Liver (tissue), 9 donors: ENCODE data around the gene RCAN2. TPM values are rescaled to one million over a fixed set of nuclear protein-coding genes. Genes with fewer than 3 reads are reported as not detected.

Experiments
- DNase-seq: peaks from one replicate; pipeline ENCODE4 v3.0.0-alpha.2; 2017; ENCODE audit warnings: low spot score
- H3K27ac ChIP-seq, 2 donors: one replicate each; pipeline ENCODE4 v1.7.0; 2013; ENCODE audit warnings: inconsistent platforms in 2 of 2, low read length in 2 of 2, control low read depth in 1 of 2, low read depth in 1 of 2, mild to moderate bottlenecking in 1 of 2
- H3K27me3 ChIP-seq, 4 donors: one replicate each; pipeline versions ENCODE4 v1.6.1 to v1.7.0; 2013; ENCODE audit warnings: low read length in 3 of 4, inconsistent platforms in 1 of 4, mild to moderate bottlenecking in 1 of 4, moderate library complexity in 1 of 4; ENCODE audit not compliant: control insufficient read depth in 4 of 4, insufficient read depth in 4 of 4
- H3K36me3 ChIP-seq, 4 donors: one replicate each; pipeline versions ENCODE4 v1.6.1 to v1.7.0; 2013; ENCODE audit warnings: low read length in 3 of 4, mild to moderate bottlenecking in 3 of 4, low read depth in 1 of 4, moderate library complexity in 1 of 4; ENCODE audit not compliant: control insufficient read depth in 4 of 4, insufficient read depth in 3 of 4
- H3K4me1 ChIP-seq, 4 donors: one replicate each; pipeline versions ENCODE4 v1.6.1 to v1.7.0; 2013; ENCODE audit warnings: low read length in 3 of 4, mild to moderate bottlenecking in 3 of 4, moderate library complexity in 1 of 4; ENCODE audit not compliant: control insufficient read depth in 4 of 4, insufficient read depth in 4 of 4
- H3K4me3 ChIP-seq, 3 donors: one replicate each; pipeline versions ENCODE4 v1.6.1 to v1.7.0; 2013; ENCODE audit warnings: low read length in 3 of 3, control low read depth in 1 of 3, low read depth in 1 of 3, mild to moderate bottlenecking in 1 of 3
- H3K9ac ChIP-seq, 2 donors: one replicate each; pipeline ENCODE4 v1.7.0; 2013; ENCODE audit warnings: low read length in 2 of 2, mild to moderate bottlenecking in 2 of 2, moderate library complexity in 2 of 2, control low read depth in 1 of 2, low read depth in 1 of 2
- H3K9me3 ChIP-seq, 4 donors: one replicate each; pipeline versions ENCODE4 v1.6.1 to v1.7.0; 2013; ENCODE audit warnings: low read length in 3 of 4; ENCODE audit not compliant: control insufficient read depth in 4 of 4
- EGR1 ChIP-seq, 2 donors: IDR thresholded peaks; 2 replicates each; pipeline ENCODE4 v1.6.1; 2016 to 2018; ENCODE audit warnings: antibody characterized with exemption in 2 of 2, low read depth in 2 of 2
- FOXA1 ChIP-seq: IDR thresholded peaks from 2 replicates; pipeline ENCODE4 v1.6.1; 2016; ENCODE audit warnings: antibody characterized with exemption
- FOXA2 ChIP-seq: IDR thresholded peaks from 2 replicates; pipeline ENCODE4 v1.6.1; 2016; ENCODE audit warnings: antibody characterized with exemption
- GABPA ChIP-seq, 2 donors: IDR thresholded peaks in 1 of 2; conservative IDR thresholded peaks in 1 of 2; 2 replicates each; pipeline ENCODE4 v1.6.1; 2016; ENCODE audit warnings: antibody characterized with exemption in 2 of 2, mild to moderate bottlenecking in 1 of 2, moderate library complexity in 1 of 2
- HNF4A ChIP-seq, 2 donors: conservative IDR thresholded peaks; 2 replicates each; pipeline ENCODE4 v1.6.1; 2016; ENCODE audit warnings: antibody characterized with exemption in 2 of 2, mild to moderate bottlenecking in 2 of 2
- HNF4G ChIP-seq: IDR thresholded peaks from 2 replicates; pipeline ENCODE4 v1.6.1; 2016; ENCODE audit warnings: antibody characterized with exemption
- JUND ChIP-seq, 2 donors: IDR thresholded peaks; 2 replicates each; pipeline ENCODE4 v1.6.1; 2016; ENCODE audit warnings: antibody characterized with exemption in 2 of 2
- NR2F2 ChIP-seq: IDR thresholded peaks from 2 replicates; pipeline ENCODE4 v1.6.1; 2016; ENCODE audit warnings: antibody characterized with exemption
- RAD21 ChIP-seq, 2 donors: IDR thresholded peaks; 2 replicates each; pipeline ENCODE4 v1.6.1; 2016; ENCODE audit warnings: antibody characterized with exemption in 2 of 2, mild to moderate bottlenecking in 2 of 2
- RXRA ChIP-seq, 2 donors: IDR thresholded peaks; 2 replicates each; pipeline ENCODE4 v1.6.1; 2017 to 2018; ENCODE audit warnings: antibody characterized with exemption in 2 of 2, mild to moderate bottlenecking in 1 of 2
- SP1 ChIP-seq: IDR thresholded peaks from 2 replicates; pipeline ENCODE4 v1.6.1; 2018; ENCODE audit warnings: antibody characterized with exemption, mild to moderate bottlenecking
- TAF1 ChIP-seq: conservative IDR thresholded peaks from 2 replicates; pipeline ENCODE4 v1.6.1; 2016; ENCODE audit warnings: antibody characterized with exemption, mild to moderate bottlenecking
- YY1 ChIP-seq: IDR thresholded peaks from 2 replicates; pipeline ENCODE4 v1.6.1; 2016; ENCODE audit warnings: antibody characterized with exemption, mild to moderate bottlenecking
- WGBS: extraction: QIAGEN DNeasy Blood & Tissue Kit; methylation state at CpG from one replicate; pipeline ENCODE4 v1.1.7; 2013; 5-methylcytosine and 5-hydroxymethylcytosine counted together
- polyA plus RNA-seq, 2 donors: library from polyadenylated mRNA; stranded (reverse) in 1 of 2; unstranded in 1 of 2; fragments of 200-250 nt in 1 of 2; fragments of >200 nt in 1 of 2; fragmentation: Nextera tagmentation in 1 of 2; extraction: Ambion mirVana in 1 of 2; gene quantifications; one replicate each; pipeline versions ENCODE4 v1.2.1 to v1.2.3, GENCODE V29; 2013 to 2015
- total RNA-seq, 2 donors: library from RNA; depleted of rRNA; stranded (reverse); fragments of >200 nt; gene quantifications; one replicate each; pipeline ENCODE4 v1.2.3, GENCODE V29; 2014
- TF ChIP-seq, protein P1 (sequence below): IDR thresholded peaks from 2 replicates; pipeline ENCODE4 v1.6.1; 2016; ENCODE audit warnings: antibody characterized with exemption
- TF ChIP-seq, protein P2 (sequence below): IDR thresholded peaks from 2 replicates; pipeline ENCODE4 v1.6.1; 2016; ENCODE audit warnings: antibody characterized with exemption, mild to moderate bottlenecking
- TF ChIP-seq, protein P3 (sequence below): IDR thresholded peaks from 2 replicates; pipeline ENCODE4 v1.6.1; 2016; ENCODE audit warnings: antibody characterized with exemption
- TF ChIP-seq, protein P4 (sequence below): IDR thresholded peaks from 2 replicates; pipeline ENCODE4 v1.6.1; 2016; ENCODE audit warnings: antibody characterized with exemption
- donor health status: healthy.
- donor health status: healthy.
- donor health status: healthy.
- donor health status: healthy.
- donor health status: healthy.

RCAN2 gene
- total and polyA plus RNA-seq, 4 donors, result 0.19 to 8.2 (median 2.4) TPM

DNA sequence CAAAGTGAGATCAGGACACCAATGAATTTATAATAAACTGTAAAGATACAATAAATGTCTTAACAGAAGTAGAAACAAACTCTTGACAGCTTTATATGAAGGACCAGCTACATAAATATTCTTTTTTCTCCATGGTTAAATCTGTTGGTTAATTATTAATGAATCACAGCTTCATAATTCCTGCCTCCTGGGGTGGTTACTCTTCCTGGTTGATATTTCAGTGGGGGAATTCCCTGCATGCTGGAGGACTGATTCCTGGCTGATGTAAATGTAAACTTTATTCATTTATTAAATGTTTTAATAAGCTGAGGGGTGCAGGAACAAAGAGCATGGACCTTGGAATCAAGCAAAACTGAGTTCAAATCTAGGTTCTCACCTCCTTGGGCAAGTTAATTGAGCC, 16.2 kb upstream of the RCAN2 start:
- peaks cover 6 to 33% (median 30%) of the 10 kb centered on the region in 4 donors for H3K4me1 ChIP-seq
- TF ChIP-seq, protein P1, sequence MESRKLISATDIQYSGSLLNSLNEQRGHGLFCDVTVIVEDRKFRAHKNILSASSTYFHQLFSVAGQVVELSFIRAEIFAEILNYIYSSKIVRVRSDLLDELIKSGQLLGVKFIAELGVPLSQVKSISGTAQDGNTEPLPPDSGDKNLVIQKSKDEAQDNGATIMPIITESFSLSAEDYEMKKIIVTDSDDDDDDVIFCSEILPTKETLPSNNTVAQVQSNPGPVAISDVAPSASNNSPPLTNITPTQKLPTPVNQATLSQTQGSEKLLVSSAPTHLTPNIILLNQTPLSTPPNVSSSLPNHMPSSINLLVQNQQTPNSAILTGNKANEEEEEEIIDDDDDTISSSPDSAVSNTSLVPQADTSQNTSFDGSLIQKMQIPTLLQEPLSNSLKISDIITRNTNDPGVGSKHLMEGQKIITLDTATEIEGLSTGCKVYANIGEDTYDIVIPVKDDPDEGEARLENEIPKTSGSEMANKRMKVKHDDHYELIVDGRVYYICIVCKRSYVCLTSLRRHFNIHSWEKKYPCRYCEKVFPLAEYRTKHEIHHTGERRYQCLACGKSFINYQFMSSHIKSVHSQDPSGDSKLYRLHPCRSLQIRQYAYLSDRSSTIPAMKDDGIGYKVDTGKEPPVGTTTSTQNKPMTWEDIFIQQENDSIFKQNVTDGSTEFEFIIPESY, result no peak
- TF ChIP-seq, protein P2, sequence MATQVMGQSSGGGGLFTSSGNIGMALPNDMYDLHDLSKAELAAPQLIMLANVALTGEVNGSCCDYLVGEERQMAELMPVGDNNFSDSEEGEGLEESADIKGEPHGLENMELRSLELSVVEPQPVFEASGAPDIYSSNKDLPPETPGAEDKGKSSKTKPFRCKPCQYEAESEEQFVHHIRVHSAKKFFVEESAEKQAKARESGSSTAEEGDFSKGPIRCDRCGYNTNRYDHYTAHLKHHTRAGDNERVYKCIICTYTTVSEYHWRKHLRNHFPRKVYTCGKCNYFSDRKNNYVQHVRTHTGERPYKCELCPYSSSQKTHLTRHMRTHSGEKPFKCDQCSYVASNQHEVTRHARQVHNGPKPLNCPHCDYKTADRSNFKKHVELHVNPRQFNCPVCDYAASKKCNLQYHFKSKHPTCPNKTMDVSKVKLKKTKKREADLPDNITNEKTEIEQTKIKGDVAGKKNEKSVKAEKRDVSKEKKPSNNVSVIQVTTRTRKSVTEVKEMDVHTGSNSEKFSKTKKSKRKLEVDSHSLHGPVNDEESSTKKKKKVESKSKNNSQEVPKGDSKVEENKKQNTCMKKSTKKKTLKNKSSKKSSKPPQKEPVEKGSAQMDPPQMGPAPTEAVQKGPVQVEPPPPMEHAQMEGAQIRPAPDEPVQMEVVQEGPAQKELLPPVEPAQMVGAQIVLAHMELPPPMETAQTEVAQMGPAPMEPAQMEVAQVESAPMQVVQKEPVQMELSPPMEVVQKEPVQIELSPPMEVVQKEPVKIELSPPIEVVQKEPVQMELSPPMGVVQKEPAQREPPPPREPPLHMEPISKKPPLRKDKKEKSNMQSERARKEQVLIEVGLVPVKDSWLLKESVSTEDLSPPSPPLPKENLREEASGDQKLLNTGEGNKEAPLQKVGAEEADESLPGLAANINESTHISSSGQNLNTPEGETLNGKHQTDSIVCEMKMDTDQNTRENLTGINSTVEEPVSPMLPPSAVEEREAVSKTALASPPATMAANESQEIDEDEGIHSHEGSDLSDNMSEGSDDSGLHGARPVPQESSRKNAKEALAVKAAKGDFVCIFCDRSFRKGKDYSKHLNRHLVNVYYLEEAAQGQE, result no peak
- TF ChIP-seq EGR1 (IDR thresholded peaks at IDR 0.05; ENCODE audit: low read depth in 2 of 2), result no peak
- peak; percentile 35 for TF ChIP-seq SP1
- peak in 1 of 2 donors; percentile 31 for TF ChIP-seq RXRA (IDR thresholded peaks at IDR 0.05)
- TF ChIP-seq HNF4A (conservative IDR thresholded peaks at IDR 0.05), result peak; percentile 31 to 51

DNA sequence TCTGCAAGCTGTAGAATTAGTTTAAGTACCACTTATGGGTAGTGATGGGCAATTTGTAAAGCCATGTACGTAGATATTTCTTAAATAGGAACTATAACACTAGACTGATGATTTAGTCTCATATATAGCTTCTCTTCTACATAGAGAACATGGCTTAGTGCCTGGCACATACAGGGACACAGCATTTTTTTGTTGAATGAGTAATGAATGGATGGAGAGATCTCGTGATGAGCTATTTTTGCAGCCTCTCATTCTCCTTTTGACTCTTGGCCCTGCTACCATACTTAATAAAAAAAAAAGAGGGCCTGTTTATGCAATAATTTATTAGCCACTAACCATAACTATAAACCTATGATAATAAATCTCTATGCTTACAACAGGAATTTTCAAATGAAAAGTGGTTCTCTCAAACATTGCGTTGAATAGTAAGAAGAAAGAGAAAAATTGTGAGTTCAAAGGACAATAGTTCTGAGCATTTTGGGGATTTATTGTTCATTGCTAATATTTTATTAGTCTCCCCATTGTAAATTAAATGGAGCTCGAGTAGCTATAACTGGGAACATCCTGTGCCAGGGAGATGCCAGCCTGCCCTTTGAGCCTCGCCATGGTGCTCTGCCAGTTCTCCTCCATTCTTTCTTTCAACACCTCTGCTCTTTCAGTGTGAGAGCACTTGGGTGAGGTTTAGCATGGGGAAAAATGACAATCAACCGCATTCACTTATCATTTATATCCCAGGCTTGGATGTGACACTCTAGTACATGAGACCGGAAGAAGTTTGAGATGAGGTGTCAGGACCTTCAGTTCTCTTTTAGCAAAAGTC, 14.7 kb upstream of the RCAN2 start:
- no peaks in the 10 kb centered on the region for H3K36me3 ChIP-seq
- DNase-seq, result no peak
- peaks cover 6 to 28% (median 25%) of the 10 kb centered on the region in 4 donors for H3K4me1 ChIP-seq
- no peak overlapping the region for H3K4me3 ChIP-seq
- no peak overlapping the region for H3K27ac ChIP-seq
- H3K27me3 ChIP-seq, result no peaks in the 10 kb centered on the region
- WGBS, result 84% methylated on average over 7 of the region's 7 CpGs
- no peak overlapping the region for H3K9ac ChIP-seq
- no peaks in the 10 kb centered on the region for H3K9me3 ChIP-seq
- TF ChIP-seq TAF1 (no peak), FOXA1 (no peak), HNF4G (no peak), GABPA (IDR thresholded peaks at IDR 0.05 in 1 of 2, conservative IDR thresholded peaks at IDR 0.05 in 1 of 2) (no peak), EGR1 (IDR thresholded peaks at IDR 0.05; ENCODE audit: low read depth in 2 of 2) (no peak), RXRA (IDR thresholded peaks at IDR 0.05) (no peak), RAD21 (IDR thresholded peaks at IDR 0.05) (no peak), JUND (IDR thresholded peaks at IDR 0.05) (no peak), FOXA2 (no peak), HNF4A (conservative IDR thresholded peaks at IDR 0.05) (no peak), SP1 (no peak), NR2F2 (no peak), YY1 (no peak)
- TF ChIP-seq, protein P1, result no peak
- TF ChIP-seq, protein P3, sequence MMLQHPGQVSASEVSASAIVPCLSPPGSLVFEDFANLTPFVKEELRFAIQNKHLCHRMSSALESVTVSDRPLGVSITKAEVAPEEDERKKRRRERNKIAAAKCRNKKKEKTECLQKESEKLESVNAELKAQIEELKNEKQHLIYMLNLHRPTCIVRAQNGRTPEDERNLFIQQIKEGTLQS, result no peak
- TF ChIP-seq, protein P4, sequence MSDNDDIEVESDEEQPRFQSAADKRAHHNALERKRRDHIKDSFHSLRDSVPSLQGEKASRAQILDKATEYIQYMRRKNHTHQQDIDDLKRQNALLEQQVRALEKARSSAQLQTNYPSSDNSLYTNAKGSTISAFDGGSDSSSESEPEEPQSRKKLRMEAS, result no peak
- TF ChIP-seq, protein P2, result no peak

More for the DNA sequence above, 16.2 kb upstream of the RCAN2 start:
- peak overlapping the region in 1 of 2 donors; percentile 19 for H3K27ac ChIP-seq
- no peaks in the 10 kb centered on the region for H3K9me3 ChIP-seq
- no peak overlapping the region for H3K4me3 ChIP-seq
- no peaks in the 10 kb centered on the region for H3K27me3 ChIP-seq
- no peaks in the 10 kb centered on the region for H3K36me3 ChIP-seq
- H3K9ac ChIP-seq, result no peak overlapping the region
- DNase-seq, result no peak
